ENCODE results near the gene RFLNA.

- TF ChIP-seq GATA2 (IDR thresholded peaks at IDR 0.05; ENCODE audit: low read depth, low read length): no peak
- no peak for TF ChIP-seq GATA3 (IDR thresholded peaks at IDR 0.05; ENCODE audit: low read depth, low read length)
These were observed 49.1 kb downstream of the RFLNA start for GRCh38 chr12:124344022-124344421.

All from SH-SY5Y (cell line).